ENCODE results near the gene SPAG6.

DNA sequence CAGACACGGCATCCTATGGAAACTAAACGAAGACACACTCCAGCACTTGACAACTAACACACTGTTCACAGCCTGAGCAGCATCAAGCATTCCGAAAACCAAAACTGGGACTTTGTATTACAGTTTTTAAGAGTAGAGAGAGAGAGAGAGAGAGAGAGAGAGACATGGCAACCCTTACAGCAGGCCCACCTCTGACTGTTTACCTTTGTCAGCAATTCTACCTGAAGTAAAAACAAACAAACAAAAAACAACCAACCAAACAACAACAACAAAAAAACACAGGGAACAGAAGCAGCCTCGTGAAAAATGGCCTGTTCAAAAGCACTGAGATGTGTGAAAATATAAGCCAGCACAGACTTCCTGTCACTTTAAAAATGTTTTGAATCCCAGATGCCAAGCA lies 118.0 kb downstream of the SPAG6 start:
- TF ChIP-seq, protein P1, sequence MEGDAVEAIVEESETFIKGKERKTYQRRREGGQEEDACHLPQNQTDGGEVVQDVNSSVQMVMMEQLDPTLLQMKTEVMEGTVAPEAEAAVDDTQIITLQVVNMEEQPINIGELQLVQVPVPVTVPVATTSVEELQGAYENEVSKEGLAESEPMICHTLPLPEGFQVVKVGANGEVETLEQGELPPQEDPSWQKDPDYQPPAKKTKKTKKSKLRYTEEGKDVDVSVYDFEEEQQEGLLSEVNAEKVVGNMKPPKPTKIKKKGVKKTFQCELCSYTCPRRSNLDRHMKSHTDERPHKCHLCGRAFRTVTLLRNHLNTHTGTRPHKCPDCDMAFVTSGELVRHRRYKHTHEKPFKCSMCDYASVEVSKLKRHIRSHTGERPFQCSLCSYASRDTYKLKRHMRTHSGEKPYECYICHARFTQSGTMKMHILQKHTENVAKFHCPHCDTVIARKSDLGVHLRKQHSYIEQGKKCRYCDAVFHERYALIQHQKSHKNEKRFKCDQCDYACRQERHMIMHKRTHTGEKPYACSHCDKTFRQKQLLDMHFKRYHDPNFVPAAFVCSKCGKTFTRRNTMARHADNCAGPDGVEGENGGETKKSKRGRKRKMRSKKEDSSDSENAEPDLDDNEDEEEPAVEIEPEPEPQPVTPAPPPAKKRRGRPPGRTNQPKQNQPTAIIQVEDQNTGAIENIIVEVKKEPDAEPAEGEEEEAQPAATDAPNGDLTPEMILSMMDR (conservative IDR thresholded peaks at IDR 0.05) = no peak
- TF ChIP-seq EZH2 (IDR thresholded peaks at IDR 0.05; ENCODE audit: low read depth) = no peak
